Measurements from ENCODE around the gene KCNQ1. TPM values are rescaled to one million over a fixed set of nuclear protein-coding genes. Genes with fewer than 3 reads are reported as not detected.

KCNQ1 gene
- total and polyA plus RNA-seq, 9 donors = 1.4 to 17.2 (median 3.8) TPM

GRCh38 chr11:2800655-2801531 lies 356.1 kb downstream of the KCNQ1 start:
- intact Hi-C loops (cut with DNase I) = no loop called here
- no peaks in the 10 kb centered on the region for H3K36me3 ChIP-seq
- H3K4me3 ChIP-seq = no peak overlapping the region
- H3K27ac ChIP-seq = no peak overlapping the region
- no peaks in the 10 kb centered on the region for H3K27me3 ChIP-seq
- peak; percentile 7 to 25 (median 13) for DNase-seq
- no peak for TF ChIP-seq POLR2A (IDR thresholded peaks at IDR 0.05)
- TF ChIP-seq CTCF (IDR thresholded peaks at IDR 0.05) = no peak
- no peak for TF ChIP-seq EP300 (IDR thresholded peaks at IDR 0.05)
- 93 to 96% (median 94%) methylated on average over 12 of the region's 12 CpGs for WGBS, 3 donors
- no peaks in the 10 kb centered on the region for H3K9me3 ChIP-seq
- no peaks in the 10 kb centered on the region for H3K4me1 ChIP-seq (ENCODE audit: insufficient read depth)

- TF ChIP-seq EP300 (IDR thresholded peaks at IDR 0.05) = no peak
- no peak for TF ChIP-seq POLR2A (IDR thresholded peaks at IDR 0.05)
- TF ChIP-seq CTCF (IDR thresholded peaks at IDR 0.05) = no peak
- H3K4me3 ChIP-seq = no peak overlapping the region
- no peaks in the 10 kb centered on the region for H3K36me3 ChIP-seq
- no peak overlapping the region for H3K27ac ChIP-seq
- no peaks in the 10 kb centered on the region for H3K27me3 ChIP-seq
- intact Hi-C loops (cut with DNase I) = no loop called here
- no peaks in the 10 kb centered on the region for H3K9me3 ChIP-seq
- WGBS, 3 donors = 92 to 93% (median 93%) methylated on average over 21 to 22 of the region's 22 CpGs
- peaks cover 4% of the 10 kb centered on the region for H3K4me1 ChIP-seq (ENCODE audit: insufficient read depth)
- peak; percentile 8 to 31 (median 17) for DNase-seq
Measured at GRCh38 chr11:2801711-2802388, 357.0 kb downstream of the KCNQ1 start.

- intact Hi-C loops (cut with DNase I) = no loop called here
- WGBS, 3 donors = 89 to 93% (median 90%) methylated on average over 18 of the region's 18 CpGs
- no peaks in the 10 kb centered on the region for H3K36me3 ChIP-seq
- DNase-seq = peak; percentile 8 to 31 (median 22)
- no peaks in the 10 kb centered on the region for H3K27me3 ChIP-seq
- no peaks in the 10 kb centered on the region for H3K9me3 ChIP-seq
- H3K4me1 ChIP-seq (ENCODE audit: insufficient read depth) = peaks cover 7% of the 10 kb centered on the region
- TF ChIP-seq CTCF (IDR thresholded peaks at IDR 0.05) = no peak
- TF ChIP-seq EP300 (IDR thresholded peaks at IDR 0.05) = no peak
- TF ChIP-seq POLR2A (IDR thresholded peaks at IDR 0.05) = no peak
- H3K4me3 ChIP-seq = no peak overlapping the region
- no peak overlapping the region for H3K27ac ChIP-seq
Measured at GRCh38 chr11:2802389-2803185, 357.8 kb downstream of the KCNQ1 start.
